Measurements from ENCODE around the gene FBXO42.
A peak's percentile ranks its signal among the peaks of the same experiment; 100 is the strongest.

Gene FBXO42

DNA sequence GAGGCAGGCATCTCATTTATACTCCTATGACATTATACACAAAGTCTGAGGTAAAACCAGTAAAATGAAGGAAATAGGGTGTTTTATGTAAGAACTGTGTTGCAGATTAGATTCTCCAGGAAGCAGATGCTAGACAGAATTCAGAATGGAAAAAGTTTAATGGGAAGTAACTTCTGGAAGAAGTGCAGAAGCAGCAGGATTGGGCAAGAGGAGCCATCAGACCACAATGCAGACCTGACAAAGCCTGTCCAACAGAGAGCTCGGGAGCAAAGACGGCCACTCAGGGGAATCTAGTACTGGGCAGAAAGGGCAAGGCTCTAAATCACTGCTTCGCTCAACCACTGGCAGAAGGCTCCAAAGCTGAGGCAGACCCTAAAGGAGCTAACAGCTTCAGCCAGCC is 33.7 kb downstream of the FBXO42 start:
- no peak overlapping the region for H3K4me3 ChIP-seq (ENCODE audit: low read depth, low read length)
- TF ChIP-seq, protein P1, sequence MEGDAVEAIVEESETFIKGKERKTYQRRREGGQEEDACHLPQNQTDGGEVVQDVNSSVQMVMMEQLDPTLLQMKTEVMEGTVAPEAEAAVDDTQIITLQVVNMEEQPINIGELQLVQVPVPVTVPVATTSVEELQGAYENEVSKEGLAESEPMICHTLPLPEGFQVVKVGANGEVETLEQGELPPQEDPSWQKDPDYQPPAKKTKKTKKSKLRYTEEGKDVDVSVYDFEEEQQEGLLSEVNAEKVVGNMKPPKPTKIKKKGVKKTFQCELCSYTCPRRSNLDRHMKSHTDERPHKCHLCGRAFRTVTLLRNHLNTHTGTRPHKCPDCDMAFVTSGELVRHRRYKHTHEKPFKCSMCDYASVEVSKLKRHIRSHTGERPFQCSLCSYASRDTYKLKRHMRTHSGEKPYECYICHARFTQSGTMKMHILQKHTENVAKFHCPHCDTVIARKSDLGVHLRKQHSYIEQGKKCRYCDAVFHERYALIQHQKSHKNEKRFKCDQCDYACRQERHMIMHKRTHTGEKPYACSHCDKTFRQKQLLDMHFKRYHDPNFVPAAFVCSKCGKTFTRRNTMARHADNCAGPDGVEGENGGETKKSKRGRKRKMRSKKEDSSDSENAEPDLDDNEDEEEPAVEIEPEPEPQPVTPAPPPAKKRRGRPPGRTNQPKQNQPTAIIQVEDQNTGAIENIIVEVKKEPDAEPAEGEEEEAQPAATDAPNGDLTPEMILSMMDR (conservative IDR thresholded peaks at IDR 0.05; ENCODE audit: low read depth, low read length) = no peak

DNA sequence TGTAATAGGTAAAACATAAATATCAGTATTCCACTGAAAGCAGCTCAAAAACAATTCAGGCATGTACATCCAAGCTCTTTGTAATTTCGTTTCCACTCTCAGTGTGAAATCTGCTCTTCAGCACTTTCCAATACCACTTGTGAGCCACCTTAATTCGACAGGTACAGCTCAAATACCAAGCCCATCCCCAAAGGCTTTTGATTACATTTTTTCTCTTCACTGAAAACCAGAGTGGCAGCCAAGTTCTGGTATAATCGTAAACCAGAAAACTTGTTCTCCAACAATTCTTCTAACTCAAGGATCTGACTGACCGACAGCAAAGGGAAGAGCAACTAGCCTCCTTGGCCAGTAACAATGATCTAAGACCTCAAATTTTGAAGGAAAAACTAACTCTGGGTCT is 36.8 kb downstream of the FBXO42 start:
- no peak for DNase-seq (ENCODE audit: low read depth)
- TF ChIP-seq, protein P1 (conservative IDR thresholded peaks at IDR 0.05; ENCODE audit: low read depth, low read length) = no peak
- H3K4me3 ChIP-seq (ENCODE audit: low read depth, low read length) = no peak overlapping the region

More for the DNA sequence above, 33.7 kb downstream of the FBXO42 start:
- DNase-seq (ENCODE audit: low read depth) = peak; percentile 24

DNA sequence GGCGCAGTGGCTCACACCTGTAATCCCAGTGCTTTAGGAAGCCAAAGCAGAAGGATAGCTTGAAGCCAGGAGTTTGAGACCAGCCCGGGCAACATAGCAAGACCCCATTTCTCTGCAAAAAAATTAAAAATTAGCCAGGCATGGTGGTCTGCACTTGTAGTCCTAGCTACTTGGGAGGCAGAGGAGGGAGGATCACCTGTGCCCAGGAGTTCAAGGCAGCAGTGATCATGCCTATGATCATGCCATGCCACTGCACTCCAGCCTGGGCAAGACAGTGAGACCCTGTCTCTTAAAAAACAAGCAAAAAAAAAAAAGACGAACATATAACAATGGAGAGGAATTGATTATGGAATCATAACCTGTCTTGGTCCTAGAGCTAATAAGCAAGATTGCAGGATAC is 45.1 kb downstream of the FBXO42 start:
- no peak for DNase-seq (ENCODE audit: low read depth)
- no peak overlapping the region for H3K4me3 ChIP-seq (ENCODE audit: low read depth, low read length)
- TF ChIP-seq, protein P1 (conservative IDR thresholded peaks at IDR 0.05; ENCODE audit: low read depth, low read length) = no peak

DNA sequence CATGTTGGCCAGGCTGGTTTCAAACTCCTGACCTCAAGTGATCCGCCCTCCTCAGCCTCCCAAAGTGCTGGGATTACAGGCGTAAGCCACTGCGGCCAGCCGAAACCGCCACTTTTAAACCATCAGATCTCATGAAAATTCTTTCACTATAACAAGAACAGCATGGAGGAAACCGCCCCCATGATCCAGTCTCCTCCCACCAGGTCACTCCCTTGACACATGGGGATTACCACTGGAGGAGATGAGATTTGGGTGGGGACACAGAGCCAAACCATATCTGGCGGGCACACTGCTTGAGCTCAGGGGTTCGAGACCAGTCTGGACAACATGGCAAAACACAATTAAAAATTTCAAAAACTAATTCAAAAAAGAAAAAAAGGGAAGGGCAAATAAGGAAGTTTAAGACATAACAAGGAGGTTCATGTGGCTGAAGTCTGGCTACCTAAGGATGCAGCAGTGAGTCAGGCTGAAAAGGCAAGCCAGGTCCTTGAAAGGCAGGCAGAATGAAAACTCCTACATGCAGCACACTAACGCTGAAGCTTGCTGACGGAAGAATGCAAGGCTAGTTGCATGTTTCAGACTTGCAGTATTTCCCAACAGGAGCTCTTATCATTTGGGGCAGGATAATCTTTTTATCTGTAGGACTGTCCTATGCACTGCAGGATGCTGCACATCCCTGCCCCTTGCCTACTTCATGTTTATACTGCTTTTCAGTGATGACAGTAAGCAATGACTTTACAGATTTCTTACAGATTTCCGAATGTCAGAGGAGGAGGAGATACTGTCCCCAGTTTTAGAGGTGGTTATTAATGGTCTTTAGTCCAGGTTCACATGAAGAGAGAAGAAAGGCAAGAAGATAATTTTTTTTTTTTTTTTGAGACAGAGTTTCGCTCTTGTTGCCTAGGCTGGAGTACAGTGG is 49.3 kb downstream of the FBXO42 start:
- H3K4me3 ChIP-seq (ENCODE audit: low read depth, low read length) = no peak overlapping the region
- peak; percentile 24 for DNase-seq (ENCODE audit: low read depth)
- TF ChIP-seq, protein P1 (conservative IDR thresholded peaks at IDR 0.05; ENCODE audit: low read depth, low read length) = no peak

DNA sequence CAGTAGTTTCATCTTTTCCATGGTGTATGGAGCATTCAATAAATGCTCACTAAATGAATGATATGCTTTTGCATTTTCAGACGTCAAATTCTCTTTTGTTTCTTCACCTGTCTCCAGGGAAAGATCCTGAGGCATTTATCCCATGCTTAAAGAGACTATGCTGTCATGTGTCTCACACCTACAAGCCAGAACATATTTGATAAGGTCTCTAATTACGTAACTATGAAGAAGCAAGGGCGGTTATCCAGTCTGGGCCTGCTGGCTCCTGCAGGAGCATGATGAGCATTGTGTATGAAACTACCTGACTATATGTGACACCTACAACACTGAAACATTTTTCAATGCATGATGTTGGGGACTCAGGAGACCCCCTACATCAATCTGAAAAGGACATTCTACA is 51.8 kb downstream of the FBXO42 start:
- H3K4me3 ChIP-seq (ENCODE audit: low read depth, low read length) = no peak overlapping the region

DNA sequence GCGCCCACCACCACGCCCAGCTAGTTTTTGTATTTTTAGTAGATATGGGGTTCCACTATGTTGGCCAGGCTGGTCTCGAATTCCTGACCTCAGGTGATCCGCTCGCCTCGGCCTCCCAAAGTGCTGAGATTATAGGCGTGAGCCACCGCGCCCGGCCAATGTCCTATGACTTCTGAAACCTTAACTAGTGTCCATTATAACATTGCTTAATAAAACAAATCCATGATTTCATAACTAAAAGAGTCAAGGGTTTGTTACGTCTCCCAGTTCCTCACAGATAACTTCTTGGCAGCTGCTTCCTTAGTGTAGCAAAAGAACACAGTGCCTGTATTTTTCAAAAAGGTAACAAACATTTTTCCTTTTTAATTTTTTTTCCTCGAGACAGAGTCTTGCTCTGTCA is 53.6 kb downstream of the FBXO42 start:
- no peak for DNase-seq (ENCODE audit: low read depth)
- TF ChIP-seq, protein P1 (conservative IDR thresholded peaks at IDR 0.05; ENCODE audit: low read depth, low read length) = no peak
- H3K4me3 ChIP-seq (ENCODE audit: low read depth, low read length) = no peak overlapping the region

More for the DNA sequence above, 51.8 kb downstream of the FBXO42 start:
- DNase-seq (ENCODE audit: low read depth) = no peak
- TF ChIP-seq, protein P1 (conservative IDR thresholded peaks at IDR 0.05; ENCODE audit: low read depth, low read length) = no peak

DNA sequence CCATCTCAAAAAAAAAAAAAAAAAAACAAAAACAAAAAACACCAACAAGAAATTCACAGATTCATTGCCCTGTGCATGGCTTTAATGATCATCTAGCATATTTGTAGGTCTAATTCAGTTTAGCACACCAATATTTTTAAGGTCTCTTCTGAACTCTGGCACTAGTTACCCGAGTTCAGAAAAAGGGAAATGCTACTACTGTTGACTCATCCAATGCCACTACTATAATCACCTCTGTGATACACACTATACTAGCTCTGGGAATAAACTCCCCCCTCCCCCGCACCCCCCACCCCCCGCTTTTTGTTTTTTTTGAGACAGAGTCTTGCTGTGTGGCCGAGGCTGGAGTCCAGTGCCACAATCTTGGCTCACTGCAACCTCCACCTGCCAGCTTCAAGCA is 55.6 kb downstream of the FBXO42 start:
- no peak overlapping the region for H3K4me3 ChIP-seq (ENCODE audit: low read depth, low read length)
- TF ChIP-seq, protein P1 (conservative IDR thresholded peaks at IDR 0.05; ENCODE audit: low read depth, low read length) = no peak
- DNase-seq (ENCODE audit: low read depth) = no peak
